K562 (cell line): ENCODE results near the gene ZNF487. TPM values are rescaled to one million over a fixed set of nuclear protein-coding genes. Genes with fewer than 3 reads are reported as not detected.

Experiments
- ATAC-seq: fragments of 200-7000 bp; cut with Tn5 transposase; 3 replicates; pipeline ENCODE4 v1.9.1; 2020; ENCODE audit warnings: moderate library complexity
- BruUV-seq: library from RNA; stranded (reverse); fragments of 400-500 nt; replicated peaks from 2 replicates; lab custom pipeline; 2021; lab: Mats Ljungman, UMichigan
- CTCF ChIA-PET: fragments of 300-600 bp; formaldehyde crosslinking; extraction: SDS; loops from one replicate; lab custom pipeline; 2021; ENCODE audit warnings: low intra/inter-chr PET ratio; lab: Yijun Ruan, JAX
- POLR2A ChIA-PET: fragments of 300-600, 350-650 bp; sonication (Branson Sonifier 250); formaldehyde crosslinking; extraction: SDS; loops from one replicate; lab custom pipeline; 2021; ENCODE audit warnings: antibody characterized with exemption, inconsistent platforms; lab: Yijun Ruan, JAX
- DNase-seq, 4 experiments: peaks; one replicate each; pipeline versions ENCODE4 v3.0.0 to v3.0.0-alpha.2; 2011 to 2018; ENCODE audit warnings: low spot score in 3 of 4, mixed read lengths in 3 of 4; ENCODE audit errors: extremely low read depth in 1 of 4
- FAIRE-seq: peaks from 2 replicates; lab custom pipeline; 2011; peaks lifted over from hg19 to GRCh38; lab: Jason Lieb, UNC
- H2AFZ ChIP-seq: 2 replicates; pipeline ENCODE4 v1.6.0; 2011; ENCODE audit warnings: low read depth, low read length, control low read depth, inconsistent platforms
- H3K27ac ChIP-seq: fragments of 200-600 bp; 3 replicates; pipeline ENCODE4 v1.8.0; 2011; ENCODE audit warnings: low read depth, mild to moderate bottlenecking, control low read depth, inconsistent platforms, low read length, moderate library complexity, mixed read lengths; ENCODE audit errors: extremely low read depth
- H3K27me3 ChIP-seq, 2 experiments: fragments of 300-600 bp in 1 of 2; 2 replicates in 1 of 2; 3 replicates in 1 of 2; pipeline versions ENCODE4 v1.6.0 to v1.8.0; 2011; ENCODE audit warnings: inconsistent platforms in 2 of 2, low read length in 2 of 2, mild to moderate bottlenecking in 1 of 2, mixed read lengths in 1 of 2, moderate library complexity in 1 of 2; ENCODE audit not compliant: control insufficient read depth in 2 of 2, insufficient read depth in 2 of 2
- H3K36me3 ChIP-seq: fragments of 300-600 bp; 3 replicates; pipeline ENCODE4 v1.8.0; 2011; ENCODE audit warnings: mild to moderate bottlenecking, low read length, inconsistent platforms; ENCODE audit not compliant: control insufficient read depth, insufficient read depth
- H3K4me1 ChIP-seq, 2 experiments: fragments of 200-600 bp in 1 of 2; replicated peaks in 1 of 2; 2 replicates in 1 of 2; 3 replicates in 1 of 2; pipeline versions ENCODE4 v1.5.1 to v1.8.0; 2011; ENCODE audit warnings: inconsistent platforms in 2 of 2, low read length in 2 of 2, mild to moderate bottlenecking in 1 of 2, mixed read lengths in 1 of 2, moderate library complexity in 1 of 2; ENCODE audit not compliant: control insufficient read depth in 2 of 2, insufficient read depth in 2 of 2
- H3K4me2 ChIP-seq: 2 replicates; pipeline ENCODE4 v1.6.1; 2011; ENCODE audit warnings: low read length, control low read depth, inconsistent platforms, mixed read lengths; ENCODE audit not compliant: insufficient read depth
- H3K4me3 ChIP-seq: fragments of 200-600 bp; sonication (generic), shearing (Covaris generic); 2 replicates; pipeline ENCODE4 v1.5.1; 2016; ENCODE audit warnings: control low read depth, inconsistent platforms
- H3K79me2 ChIP-seq: fragments of 200-600 bp; 3 replicates; pipeline ENCODE4 v1.8.0; 2011; ENCODE audit warnings: low read length, inconsistent platforms; ENCODE audit not compliant: control insufficient read depth, insufficient read depth
- H3K9ac ChIP-seq, 2 experiments: 2 replicates each; pipeline versions ENCODE4 v1.6.0 to v1.6.1; 2011; ENCODE audit warnings: low read depth in 2 of 2, low read length in 2 of 2, control low read depth in 1 of 2, inconsistent platforms in 1 of 2, mild to moderate bottlenecking in 1 of 2, mixed read lengths in 1 of 2; ENCODE audit not compliant: insufficient read depth in 1 of 2
- H3K9me1 ChIP-seq: one replicate; pipeline ENCODE4 v1.6.0; 2011; ENCODE audit warnings: inconsistent platforms, mild to moderate bottlenecking, low read length, moderate library complexity; ENCODE audit not compliant: control insufficient read depth, insufficient read depth
- H3K9me3 ChIP-seq: replicated peaks from 2 replicates; pipeline ENCODE4 v1.5.1; 2011; ENCODE audit warnings: low read depth, low read length, inconsistent platforms; ENCODE audit not compliant: control insufficient read depth, insufficient read depth
- H4K20me1 ChIP-seq: replicated peaks from 2 replicates; pipeline ENCODE4 v1.6.1; 2011; ENCODE audit warnings: low read length, inconsistent platforms, mixed read lengths; ENCODE audit not compliant: control insufficient read depth, insufficient read depth
- FOXA3 ChIP-seq, 2 experiments: fragments of 450-650 bp in 1 of 2; sonication (generic) in 1 of 2; formaldehyde crosslinking; IDR thresholded peaks in 1 of 2; conservative IDR thresholded peaks in 1 of 2; 2 replicates each; pipeline versions ENCODE4 v1.4.0 to v1.8.0; 2020 to 2022; ENCODE audit warnings: mild to moderate bottlenecking in 2 of 2, missing genetic modification reagents in 1 of 2
- HES1 ChIP-seq: fragments of 450-650 bp; IDR thresholded peaks from 2 replicates; pipeline ENCODE4 v1.6.1; 2016; ENCODE audit warnings: low read depth, mild to moderate bottlenecking, moderate library complexity
- MAX ChIP-seq: sonication (generic); formaldehyde crosslinking; IDR thresholded peaks from 2 replicates; pipeline ENCODE4 v1.9.0; 2022; ENCODE audit warnings: mild to moderate bottlenecking, missing genetic modification reagents
- MLLT1 ChIP-seq, 2 experiments: fragments of 450-650 bp; IDR thresholded peaks; 2 replicates each; pipeline ENCODE4 v1.6.1; 2016
- SNRNP70 ChIP-seq: fragments of 200-400 bp; formaldehyde crosslinking; optimal IDR thresholded peaks from 2 replicates; pipeline ENCODE3; 2017; ENCODE audit warnings: low read depth, low read length
- WGBS: fragments of 100-300 bp; shearing (Covaris generic); methylation state at CpG from one replicate; pipeline ENCODE4 v1.1.6; 2016; ENCODE audit warnings: low coverage, mixed read lengths; ENCODE audit not compliant: insufficient coverage; ENCODE audit errors: missing lambda C conversion rate; 5-methylcytosine and 5-hydroxymethylcytosine counted together
- in situ Hi-C: fragments of 300-500 bp; cut with MboI; formaldehyde crosslinking; loops from 4 replicates; pipeline ENCODE4 v1.15.0; 2018; ENCODE audit warnings: inconsistent platforms, mixed read lengths
- intact Hi-C: fragments of 100-400 bp; cut with micrococcal nuclease; formaldehyde crosslinking; loops from 2 replicates; pipeline ENCODE4 v1.14.2; 2022
- polyA plus RNA-seq, 8 experiments: library from polyadenylated mRNA; depleted of rRNA in 4 of 8; stranded (reverse) in 5 of 8; unstranded in 3 of 8; fragments of >200 nt; fragmentation: Nextera tagmentation in 2 of 8; fragmentation: Illumina TruSeq in 1 of 8; extraction: Ambion mirVana in 2 of 8; extraction: Trizol in 1 of 8; gene quantifications; 2 replicates each; pipeline versions ENCODE4 v1.2.1 to v1.2.3, GENCODE V29; 2011 to 2014; ENCODE audit warnings: inconsistent platforms in 1 of 8, missing spikeins in 1 of 8
- total RNA-seq, 7 experiments: library from RNA; depleted of rRNA in 6 of 7; stranded (reverse); fragments of >200 nt in 6 of 7; fragmentation: Illumina TruSeq in 2 of 7; extraction: Trizol in 2 of 7; gene quantifications; 2 replicates each; pipeline versions ENCODE4 v1.2.1 to v1.2.3, GENCODE V29; 2011 to 2021; ENCODE audit warnings: low replicate concordance in 1 of 7
- TF ChIP-seq, protein P1 (sequence below): sonication (generic); formaldehyde crosslinking; IDR thresholded peaks from 2 replicates; pipeline ENCODE4 v1.5.0; 2020; ENCODE audit warnings: missing genetic modification reagents

ZNF487 gene
- total and polyA plus RNA-seq, 9 of the 15 experiments (the other 6 are each of a cell fraction or from before 2014, with no cell fraction given) = 1.9 to 6.5 (median 4.2) TPM

DNA sequence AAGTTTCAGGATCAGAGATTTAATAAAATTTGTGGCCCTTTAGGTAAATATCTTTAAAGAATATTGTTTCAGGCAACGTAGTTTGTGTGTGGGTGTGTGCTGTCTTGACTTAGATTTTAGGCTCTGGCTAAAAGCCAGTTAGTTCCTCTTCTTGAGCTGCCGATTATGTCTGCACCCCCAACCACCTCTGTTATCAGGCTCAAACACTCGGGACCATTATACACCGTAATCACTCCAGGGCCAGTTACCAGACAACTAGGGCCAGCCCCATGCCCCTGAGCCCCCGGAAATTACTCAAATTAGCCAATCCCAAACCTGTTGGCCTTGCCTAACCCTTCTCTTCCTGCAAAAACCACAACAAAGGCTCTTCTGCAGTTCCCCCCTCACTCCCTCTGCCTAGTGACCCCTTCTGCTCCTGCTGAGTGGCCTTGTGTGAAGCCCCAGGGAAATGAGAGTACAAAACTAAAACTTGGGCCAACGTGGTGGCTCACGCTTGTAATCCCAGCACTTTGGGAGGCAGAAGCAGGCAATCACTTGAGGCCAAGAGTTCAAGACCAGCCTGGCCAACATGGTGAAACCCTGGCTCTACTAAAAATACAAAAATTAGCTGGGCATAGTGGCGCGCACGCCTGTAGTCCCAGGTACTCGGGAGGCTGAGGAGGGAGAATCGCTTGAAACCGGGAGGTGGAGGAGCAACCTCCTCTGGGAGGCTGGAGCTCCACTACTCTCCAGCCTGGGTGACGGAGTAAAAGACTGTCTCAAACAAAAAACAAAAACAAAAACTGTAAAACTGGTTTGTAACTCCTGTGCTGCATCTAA is 18.8 kb upstream of the ZNF487 start (continued):
- TF ChIP-seq, protein P1, sequence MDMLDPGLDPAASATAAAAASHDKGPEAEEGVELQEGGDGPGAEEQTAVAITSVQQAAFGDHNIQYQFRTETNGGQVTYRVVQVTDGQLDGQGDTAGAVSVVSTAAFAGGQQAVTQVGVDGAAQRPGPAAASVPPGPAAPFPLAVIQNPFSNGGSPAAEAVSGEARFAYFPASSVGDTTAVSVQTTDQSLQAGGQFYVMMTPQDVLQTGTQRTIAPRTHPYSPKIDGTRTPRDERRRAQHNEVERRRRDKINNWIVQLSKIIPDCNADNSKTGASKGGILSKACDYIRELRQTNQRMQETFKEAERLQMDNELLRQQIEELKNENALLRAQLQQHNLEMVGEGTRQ (CRISPR knock-in tag) = no peak
- TF ChIP-seq SNRNP70 = no peak
- TF ChIP-seq, all 486 proteins: peak for 304

DNA sequence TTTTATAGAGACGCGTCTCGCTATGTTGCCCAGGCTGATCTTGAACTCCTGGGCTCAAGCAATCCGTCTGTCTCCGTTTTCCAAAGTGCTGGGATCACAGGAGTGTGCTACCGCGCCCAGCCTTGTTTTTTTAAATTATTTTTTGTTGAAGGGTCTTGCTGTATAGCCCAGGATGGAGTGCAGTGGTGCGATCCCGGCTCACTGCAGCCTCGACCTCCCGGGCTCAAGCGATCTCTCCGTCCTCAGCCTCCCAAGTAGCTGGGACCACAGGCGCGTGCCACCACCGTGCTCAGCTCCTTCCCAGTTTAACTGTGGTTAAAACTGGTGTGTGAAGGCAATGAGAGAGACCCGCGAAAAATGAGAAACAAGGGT is 16.9 kb upstream of the ZNF487 start:
- peak overlapping the region; percentile 20; the same call in 1 of the 2 replicates for H3K4me2 ChIP-seq
- H3K4me3 ChIP-seq = no peak overlapping the region
- intact Hi-C loops (loop anchor here (10.0 kb wide), 1 partner anchor 775 kb away; no protein-coding TSS in a partner anchor), in situ Hi-C loops (no loop called here)
- H3K27me3 ChIP-seq = no peaks in the 10 kb centered on the region
- H2AFZ ChIP-seq = peak overlapping the region; percentile 77
- no peaks in the 10 kb centered on the region for H3K9me3 ChIP-seq
- BruUV-seq = no TSS peak
- peaks cover 47 to 62% of the 10 kb centered on the region in 2 experiments for H3K4me1 ChIP-seq
- DNase-seq (no peak), FAIRE-seq (no peak), ATAC-seq (no peak)
- ChIA-PET CTCF (no interaction called here), POLR2A (interaction anchor here (0.7 to 1.7 kb wide), 6 partner anchors 8 to 120 kb away, joined by 3 to 7 read pairs (median 4); partner anchors contain the start of gene ZNF487)
- H3K9me1 ChIP-seq = no peaks in the 10 kb centered on the region
- peak overlapping the region; percentile 70 to 90 for H3K9ac ChIP-seq
- H3K36me3 ChIP-seq = no peaks in the 10 kb centered on the region
- H3K79me2 ChIP-seq = no peaks in the 10 kb centered on the region; the same call in 2 of the 3 replicates
- peak overlapping the region; percentile 85 for H3K27ac ChIP-seq
- WGBS = 69% methylated on average over 16 of the region's 18 CpGs
- H4K20me1 ChIP-seq = no peaks in the 10 kb centered on the region
- 0 out of 4 replicates have a peak, but pooled peaks of 1 of the 2 experiments have one; percentile 32 for TF ChIP-seq FOXA3 (CRISPR knock-in tag; conservative IDR thresholded peaks at IDR 0.05 in 1 of 2, IDR thresholded peaks at IDR 0.05 in 1 of 2)
- peak; percentile 65; the same call in 1 of the 2 replicates for TF ChIP-seq MAX (CRISPR knock-in tag)
- TF ChIP-seq HES1 = no peak
- TF ChIP-seq MLLT1 (IDR thresholded peaks at IDR 0.05) = peak in 1 of 2 experiments; percentile 74; a peak in 1 of 4 replicates
